ENCODE results near the gene ZNF454.

ZNF454 gene

GRCh38 chr5:178940569-178941360 is at the start of gene ZNF454:
ZNF454 (plus strand) TSS chr5:178941198; CDS start chr5:178942792, 1,594 bp downstream.
- DNase-seq (ENCODE audit: low read depth in 2 of 2): no peak

GRCh38 chr5:178895615-178896571 is 45.1 kb upstream of the ZNF454 start, which contains the start of gene ZFP2:
ZFP2 (plus strand) TSS chr5:178895913; CDS start chr5:178931314, 35,401 bp downstream.
- no peak for DNase-seq (ENCODE audit: low read depth in 2 of 2)

GRCh38 chr5:178899289-178899688 is 41.7 kb upstream of the ZNF454 start:
- no peak for DNase-seq (ENCODE audit: low read depth in 2 of 2)

GRCh38 chr5:178902849-178903248 is 38.1 kb upstream of the ZNF454 start:
- DNase-seq (ENCODE audit: low read depth in 2 of 2): no peak

- no peak for DNase-seq (ENCODE audit: low read depth in 2 of 2)
Observed at GRCh38 chr5:178931846-178932760, 8.9 kb upstream of the ZNF454 start.

- DNase-seq (ENCODE audit: low read depth in 2 of 2): no peak
Observed at GRCh38 chr5:178941361-178941760, 363 bp downstream of the ZNF454 start.

- DNase-seq (ENCODE audit: low read depth in 2 of 2): no peak
Observed at GRCh38 chr5:178965465-178966055, 24.6 kb downstream of the ZNF454 start.

- DNase-seq (ENCODE audit: low read depth in 2 of 2): no peak
Observed at GRCh38 chr5:178981381-178981780, 40.4 kb downstream of the ZNF454 start.

GRCh38 chr5:178982941-178983340 is 41.9 kb downstream of the ZNF454 start:
- no peak for DNase-seq (ENCODE audit: low read depth in 2 of 2)

GRCh38 chr5:178983728-178984127 is 42.7 kb downstream of the ZNF454 start:
- no peak for DNase-seq (ENCODE audit: low read depth in 2 of 2)

- DNase-seq (ENCODE audit: low read depth in 2 of 2): no peak
Observed at GRCh38 chr5:178984145-178985072, 43.4 kb downstream of the ZNF454 start.

- DNase-seq (ENCODE audit: low read depth in 2 of 2): no peak
Observed at GRCh38 chr5:178986326-178986960, 45.4 kb downstream of the ZNF454 start.

GRCh38 chr5:178988436-178989220 is 47.6 kb downstream of the ZNF454 start:
- no peak for DNase-seq (ENCODE audit: low read depth in 2 of 2)

GRCh38 chr5:178989311-178989710 is 48.3 kb downstream of the ZNF454 start:
- no peak for DNase-seq (ENCODE audit: low read depth in 2 of 2)

GRCh38 chr5:178990491-178990890 is 49.5 kb downstream of the ZNF454 start:
- DNase-seq (ENCODE audit: low read depth in 2 of 2): no peak

GRCh38 chr5:178991190-178992145 is 50.5 kb downstream of the ZNF454 start:
- no peak for DNase-seq (ENCODE audit: low read depth in 2 of 2)

- DNase-seq (ENCODE audit: low read depth in 2 of 2): no peak
Observed at GRCh38 chr5:178992291-178992895, 51.4 kb downstream of the ZNF454 start.

Measured in stimulated activated CD8-positive, alpha-beta memory T cell treated with anti-CD3 and anti-CD28 coated beads, Interleukin-2, amount 100 ng/mL, for 1 hour (primary cell).